Heart left ventricle (tissue), 16 donors: ENCODE measurements around the gene ACOD1. TPM values are rescaled to one million over a fixed set of nuclear protein-coding genes. Genes with fewer than 3 reads are reported as not detected.

ENCODE experiments used
- ATAC-seq, 4 donors: fragments of 200-7000 bp; cut with Tn5 transposase; one replicate each; pipeline ENCODE4 v1.9.1; 2020 to 2022; ENCODE audit warnings: moderate library complexity in 4 of 4, mild to moderate bottlenecking in 3 of 4, moderate number of reproducible peaks in 1 of 4
- DNase-seq, 5 donors: peaks; one replicate each; pipeline ENCODE4 v3.0.0-alpha.2; 2020
- H3K27ac ChIP-seq, 12 donors: fragments of 200-600 bp; sonication (generic) in 4 of 12; one replicate each; pipeline versions ENCODE4 v1.5.0 to v1.8.0; 2016 to 2022; ENCODE audit warnings: mild to moderate bottlenecking in 2 of 12
- H3K27me3 ChIP-seq, 9 donors: fragments of 200-600 bp; sonication (generic) in 2 of 9; one replicate each; pipeline versions ENCODE4 v1.5.1 to v1.8.0; 2016 to 2022; ENCODE audit warnings: mild to moderate bottlenecking in 3 of 9
- H3K36me3 ChIP-seq, 9 donors: fragments of 200-600 bp; sonication (generic) in 2 of 9; one replicate each; pipeline versions ENCODE4 v1.5.0 to v1.8.0; 2018 to 2022; ENCODE audit warnings: mild to moderate bottlenecking in 2 of 9
- H3K4me1 ChIP-seq, 12 donors: fragments of 200-600 bp; sonication (generic) in 4 of 12; one replicate each; pipeline versions ENCODE4 v1.5.0 to v1.8.0; 2016 to 2022; ENCODE audit warnings: mild to moderate bottlenecking in 3 of 12
- H3K4me3 ChIP-seq, 12 donors: fragments of 200-600 bp; sonication (generic) in 4 of 12; one replicate each; pipeline versions ENCODE4 v1.5.0 to v1.8.0; 2017 to 2022; ENCODE audit warnings: mild to moderate bottlenecking in 9 of 12, moderate library complexity in 4 of 12
- H3K9me3 ChIP-seq, 12 donors: fragments of 200-600 bp; sonication (generic) in 4 of 12; one replicate each; pipeline versions ENCODE4 v1.5.0 to v1.8.0; 2016 to 2022; ENCODE audit warnings: mild to moderate bottlenecking in 1 of 12
- CTCF ChIP-seq, 12 donors: fragments of 200-600 bp; sonication (generic) in 4 of 12; IDR thresholded peaks; one replicate each; pipeline versions ENCODE4 v1.5.0 to v1.8.0; 2018 to 2022; ENCODE audit warnings: antibody characterized with exemption in 12 of 12, mild to moderate bottlenecking in 5 of 12
- POLR2A ChIP-seq, 2 donors: fragments of 450-650 bp; IDR thresholded peaks; one replicate each; pipeline ENCODE4 v1.6.1; 2017; ENCODE audit warnings: antibody characterized with exemption in 2 of 2, mild to moderate bottlenecking in 2 of 2, moderate library complexity in 2 of 2
- WGBS, 4 donors: extraction: QIAGEN DNeasy Blood & Tissue Kit in 2 of 4; methylation state at CpG; one replicate each; pipeline versions ENCODE4 v1.1.5 to v1.1.7; 2013 to 2018; 5-methylcytosine and 5-hydroxymethylcytosine counted together
- intact Hi-C, 10 donors: fragments of 100-400 bp; cut with DNase I; formaldehyde crosslinking; loops; one replicate each; pipeline versions ENCODE4 v1.11.1 to v1.14.2; 2022
- polyA plus RNA-seq, 2 donors: library from polyadenylated mRNA; stranded (reverse); fragments of 200-250 nt; gene quantifications; one replicate each; pipeline ENCODE4 v1.2.3, GENCODE V29; 2013
- total RNA-seq, 9 donors: library from RNA; depleted of rRNA in 2 of 9; stranded (reverse); fragments of >200 nt in 2 of 9; fragmentation: NEBNext Ultra II Directional in 3 of 9; extraction: Animal tissue kit (Norgen Biotek cat#: 25700) in 3 of 9; gene quantifications; one replicate each; pipeline versions ENCODE4 v1.1.0 to v1.2.4, GENCODE V29; 2016 to 2023
- donor health status: ischemic (EF 13 %, LVEDD 7.1; RV severe dilation, severe dysfunction).
- donor health status: healthy with polysubstance abuse.
- donor health status: DM: no; HTN: yes; CAD: no.
- donor health status: DM: no; HTN: no; CAD: no.
- donor health status: ischemic (EF 25% LVEDD 6.9; RV normal size, moderate dysfunction).
- donor health status: ischemic (EF 25% LVEDD 5.7; RV mildly dilated, moderate dysfunction).
- donor health status: healthy.
- donor health status: DM: yes; HTN: yes; CAD: no.
- donor health status: ischemic (EF 35%, LVEDD 5.7; RV mildly dilated, moderate dysfunction).
- donor health status: nonischemic (EF 11% LVEDD 7.7; RV severe dilation, severe dysfunction).
- donor health status: DM: yes; HTN: yes; CAD: no.
- donor health status: PGD.
- donor health status: ischemic (EF 29% LVEDD 5.4; RV normal size, mild dysfunction).
- donor health status: nonischemic (EF 23%, LVEDD 6.1; RV moderate dilation, normal function).

The ACOD1 gene
- total and polyA plus RNA-seq, 11 donors, result 0.91 TPM; not detected in 10

GRCh38 chr13:76929851-76930374, 18.4 kb upstream of the ACOD1 start:
- Histone ChIP-seq H3K36me3 (no peaks in the 10 kb centered on the region), H3K9me3 (peaks cover 0 to 10% (median 0%) of the 10 kb centered on the region in 12 donors), H3K4me1 (no peaks in the 10 kb centered on the region), H3K27ac (no peak overlapping the region), H3K4me3 (no peak overlapping the region), H3K27me3 (no peaks in the 10 kb centered on the region)
- ATAC-seq (no peak), DNase-seq (no peak)
- no peak for TF ChIP-seq CTCF (IDR thresholded peaks at IDR 0.05)
- TF ChIP-seq POLR2A (IDR thresholded peaks at IDR 0.05), result no peak
- WGBS, 4 donors, result 62 to 77% (median 66%) methylated on average over 2 of the region's 2 CpGs
- intact Hi-C loops, result no loop called here

GRCh38 chr13:76932076-76932475, 16.2 kb upstream of the ACOD1 start:
- no peaks in the 10 kb centered on the region for H3K36me3 ChIP-seq
- 55 to 82% (median 73%) methylated on average over 4 of the region's 4 CpGs for WGBS, 4 donors
- ATAC-seq, result no peak
- H3K4me3 ChIP-seq, result no peak overlapping the region
- intact Hi-C loops, result no loop called here
- peaks cover 0 to 9% (median 0%) of the 10 kb centered on the region in 12 donors for H3K4me1 ChIP-seq
- no peak for DNase-seq
- H3K27me3 ChIP-seq, result no peaks in the 10 kb centered on the region
- no peak overlapping the region for H3K27ac ChIP-seq
- H3K9me3 ChIP-seq, result peaks cover 0 to 10% (median 0%) of the 10 kb centered on the region in 12 donors
- TF ChIP-seq POLR2A (IDR thresholded peaks at IDR 0.05), result no peak
- no peak for TF ChIP-seq CTCF (IDR thresholded peaks at IDR 0.05)

GRCh38 chr13:76934671-76935070, 13.6 kb upstream of the ACOD1 start:
- WGBS, 4 donors, result 98 to 100% (median 100%) methylated on average over 1 of the region's 1 CpG
- Histone ChIP-seq H3K4me1 (peaks cover 0 to 27% (median 0%) of the 10 kb centered on the region in 12 donors), H3K36me3 (no peaks in the 10 kb centered on the region), H3K27me3 (no peaks in the 10 kb centered on the region), H3K9me3 (peaks cover 0 to 15% (median 0%) of the 10 kb centered on the region in 12 donors), H3K27ac (no peak overlapping the region), H3K4me3 (no peak overlapping the region)
- intact Hi-C loops, result no loop called here
- DNase-seq, result no peak
- TF ChIP-seq POLR2A (IDR thresholded peaks at IDR 0.05), result no peak
- no peak for TF ChIP-seq CTCF (IDR thresholded peaks at IDR 0.05)
- ATAC-seq, result no peak

GRCh38 chr13:76936763-76937162, 11.5 kb upstream of the ACOD1 start:
- intact Hi-C loops, result no loop called here
- 73 to 91% (median 87%) methylated on average over 2 of the region's 2 CpGs for WGBS, 4 donors
- TF ChIP-seq POLR2A (IDR thresholded peaks at IDR 0.05), result no peak
- TF ChIP-seq CTCF (IDR thresholded peaks at IDR 0.05), result no peak

More at GRCh38 chr13:76936763-76937162, 11.5 kb upstream of the ACOD1 start:
- Histone ChIP-seq H3K36me3 (no peaks in the 10 kb centered on the region), H3K27me3 (no peaks in the 10 kb centered on the region), H3K9me3 (peaks cover 0 to 7% (median 0%) of the 10 kb centered on the region in 12 donors), H3K4me1 (peaks cover 0 to 29% (median 0%) of the 10 kb centered on the region in 12 donors), H3K27ac (peak overlapping the region in 1 of 12 donors; percentile 61), H3K4me3 (no peak overlapping the region)
- ATAC-seq, result no peak
- no peak for DNase-seq
